ENCODE measurements around the gene PITPNC1.

DNA sequence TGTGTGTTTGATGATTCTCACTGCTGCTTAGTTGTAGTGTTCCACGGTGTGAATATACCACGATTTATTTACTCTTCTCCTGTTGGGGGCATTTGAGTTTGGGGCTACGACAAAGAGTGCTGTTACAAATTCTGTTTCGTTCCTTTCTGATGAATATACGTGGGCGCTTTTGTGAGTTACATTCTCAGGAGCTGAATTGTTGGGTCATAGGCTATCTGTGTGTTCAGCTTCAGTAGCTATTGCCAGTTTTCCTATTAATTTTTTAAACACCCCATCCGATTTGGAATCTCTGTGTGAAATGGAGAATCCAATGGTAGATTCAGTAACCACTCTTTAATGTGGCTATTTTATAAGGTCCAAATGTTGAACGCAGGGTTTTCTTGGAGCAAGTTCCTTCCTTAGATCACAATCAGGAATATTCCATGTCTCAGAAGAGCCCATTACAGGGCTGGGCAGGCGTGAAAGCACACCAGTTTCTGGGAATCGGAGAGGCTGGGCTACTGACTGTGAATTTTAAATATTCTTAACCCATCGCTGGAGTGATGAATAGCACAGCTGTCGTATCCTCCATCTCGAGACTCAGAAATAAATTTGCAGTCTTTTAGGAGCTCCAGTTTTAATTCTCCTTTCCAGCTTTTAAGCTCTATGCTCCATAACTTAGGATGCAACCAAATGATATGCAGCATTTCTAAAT lies 115.9 kb downstream of the PITPNC1 start:
- TF ChIP-seq, protein P1, sequence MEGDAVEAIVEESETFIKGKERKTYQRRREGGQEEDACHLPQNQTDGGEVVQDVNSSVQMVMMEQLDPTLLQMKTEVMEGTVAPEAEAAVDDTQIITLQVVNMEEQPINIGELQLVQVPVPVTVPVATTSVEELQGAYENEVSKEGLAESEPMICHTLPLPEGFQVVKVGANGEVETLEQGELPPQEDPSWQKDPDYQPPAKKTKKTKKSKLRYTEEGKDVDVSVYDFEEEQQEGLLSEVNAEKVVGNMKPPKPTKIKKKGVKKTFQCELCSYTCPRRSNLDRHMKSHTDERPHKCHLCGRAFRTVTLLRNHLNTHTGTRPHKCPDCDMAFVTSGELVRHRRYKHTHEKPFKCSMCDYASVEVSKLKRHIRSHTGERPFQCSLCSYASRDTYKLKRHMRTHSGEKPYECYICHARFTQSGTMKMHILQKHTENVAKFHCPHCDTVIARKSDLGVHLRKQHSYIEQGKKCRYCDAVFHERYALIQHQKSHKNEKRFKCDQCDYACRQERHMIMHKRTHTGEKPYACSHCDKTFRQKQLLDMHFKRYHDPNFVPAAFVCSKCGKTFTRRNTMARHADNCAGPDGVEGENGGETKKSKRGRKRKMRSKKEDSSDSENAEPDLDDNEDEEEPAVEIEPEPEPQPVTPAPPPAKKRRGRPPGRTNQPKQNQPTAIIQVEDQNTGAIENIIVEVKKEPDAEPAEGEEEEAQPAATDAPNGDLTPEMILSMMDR (IDR thresholded peaks at IDR 0.05; ENCODE audit: insufficient read depth, low read depth, low read length), result no peak
- no peak for TF ChIP-seq EZH2 (IDR thresholded peaks at IDR 0.05; ENCODE audit: insufficient read depth, low read length)
